ENCODE results near the gene SLC35F4.

DNA sequence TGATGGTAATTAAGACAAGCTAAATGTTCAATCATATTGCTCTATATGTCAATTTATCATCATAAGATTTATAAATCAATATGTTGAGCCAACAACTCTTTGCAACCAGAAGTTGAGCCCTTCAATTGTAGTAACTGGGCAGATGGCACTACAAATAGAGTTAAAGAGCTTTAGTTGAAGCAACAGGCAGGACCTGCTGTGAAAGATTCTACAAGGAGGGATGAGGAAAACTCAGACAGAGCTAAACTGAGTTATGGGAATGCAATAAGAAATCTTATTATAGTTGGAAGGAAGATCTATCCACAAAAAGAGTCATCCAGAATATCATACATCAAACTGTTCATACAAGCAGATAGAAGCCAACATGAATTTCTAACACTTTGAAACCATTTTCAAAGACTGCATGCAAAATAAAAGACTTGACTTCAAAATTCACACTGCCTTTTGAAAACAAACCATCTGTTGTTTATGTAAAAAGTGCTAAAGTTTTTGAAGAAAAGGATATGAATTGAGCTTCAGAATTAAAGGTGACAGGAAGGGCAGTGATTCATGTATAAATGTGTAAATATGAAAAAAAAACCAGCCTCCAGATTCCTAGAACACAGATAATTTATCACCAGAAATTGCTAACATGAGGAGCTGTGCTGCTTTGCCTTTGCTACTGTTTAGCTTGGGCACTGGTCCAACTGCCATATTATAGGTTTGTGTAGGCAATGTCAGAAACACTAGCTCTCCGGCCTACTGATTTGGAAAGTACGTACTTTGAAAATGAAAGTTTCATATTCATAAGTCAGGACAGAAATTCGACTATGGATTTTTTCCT lies 133.2 kb downstream of the SLC35F4 start:
- TF ChIP-seq CTCF (conservative IDR thresholded peaks at IDR 0.05 in 1 of 2, IDR thresholded peaks at IDR 0.05 in 1 of 2; ENCODE audit: extremely low read depth in 1 of 2, insufficient read depth in 1 of 2, low read depth in 1 of 2, low read length in 2 of 2) (no peak), EZH2 (IDR thresholded peaks at IDR 0.05; ENCODE audit: borderline replicate concordance, low read length) (no peak)

Measured in mammary epithelial cell (primary cell).